Hepatocyte (in vitro differentiated cells): ENCODE measurements around the gene DSCAML1. TPM values are rescaled to one million over a fixed set of nuclear protein-coding genes. Genes with fewer than 3 reads are reported as not detected.

Source experiments
- DNase-seq: peaks from one replicate; pipeline ENCODE4 v3.0.0-alpha.2; 2016; ENCODE audit warnings: low spot score
- H2AFZ ChIP-seq: fragments of 200-600 bp; sonication (generic); 2 replicates; pipeline ENCODE4 v1.6.0; 2016; ENCODE audit warnings: antibody characterized with exemption, mild to moderate bottlenecking
- H3K27ac ChIP-seq: fragments of 200-600 bp; sonication (generic); 2 replicates; pipeline ENCODE4 v1.5.1; 2016; ENCODE audit warnings: mild to moderate bottlenecking
- H3K27me3 ChIP-seq: fragments of 200-600 bp; sonication (generic); 2 replicates; pipeline ENCODE4 v1.6.1; 2016
- H3K36me3 ChIP-seq: fragments of 200-600 bp; sonication (generic); replicated peaks from 2 replicates; pipeline ENCODE4 v1.5.1; 2016; ENCODE audit warnings: low read depth; ENCODE audit not compliant: insufficient read depth
- H3K4me1 ChIP-seq: fragments of 200-600 bp; sonication (generic); 2 replicates; pipeline ENCODE4 v1.5.1; 2016; ENCODE audit warnings: mild to moderate bottlenecking, moderate library complexity; ENCODE audit not compliant: insufficient read depth
- H3K4me2 ChIP-seq: fragments of 200-600 bp; sonication (generic); 2 replicates; pipeline ENCODE4 v1.6.0; 2016
- H3K4me3 ChIP-seq: fragments of 200-600 bp; sonication (generic); 2 replicates; pipeline ENCODE4 v1.5.1; 2016; ENCODE audit warnings: mild to moderate bottlenecking
- H3K79me2 ChIP-seq: fragments of 200-600 bp; sonication (generic); 2 replicates; pipeline ENCODE4 v1.6.0; 2017; ENCODE audit warnings: mild to moderate bottlenecking
- H3K9me2 ChIP-seq: fragments of 200-600 bp; sonication (generic); replicated peaks from 2 replicates; pipeline ENCODE4 v1.6.0; 2017; ENCODE audit warnings: mild to moderate bottlenecking; ENCODE audit not compliant: insufficient read depth
- H3K9me3 ChIP-seq: fragments of 200-600 bp; sonication (generic); 2 replicates; pipeline ENCODE4 v1.5.1; 2016; ENCODE audit warnings: low read depth, mild to moderate bottlenecking
- H4K20me1 ChIP-seq: fragments of 200-600 bp; sonication (generic); 2 replicates; pipeline ENCODE4 v1.6.0; 2016; ENCODE audit warnings: mild to moderate bottlenecking; ENCODE audit not compliant: insufficient read depth, poor library complexity, severe bottlenecking
- EZH2 ChIP-seq: fragments of 200-600 bp; sonication (generic); IDR thresholded peaks from 2 replicates; pipeline ENCODE4 v1.6.1; 2016; ENCODE audit warnings: antibody characterized with exemption, mild to moderate bottlenecking, borderline replicate concordance
- EZH2phosphoT487 ChIP-seq: fragments of 200-600 bp; sonication (generic); IDR thresholded peaks from one replicate; pipeline ENCODE4 v1.6.1; 2018; ENCODE audit warnings: antibody characterized with exemption, mild to moderate bottlenecking, low read depth, moderate library complexity; ENCODE audit not compliant: unreplicated experiment, severe bottlenecking
- WGBS: methylation state at CpG from one replicate; pipeline ENCODE4 v1.1.6; 2016; ENCODE audit warnings: low lambda C conversion rate; ENCODE audit errors: missing lambda C conversion rate; 5-methylcytosine and 5-hydroxymethylcytosine counted together
- polyA plus RNA-seq: library from polyadenylated mRNA; unstranded; fragments of >200 nt; fragmentation: Nextera tagmentation; extraction: Ambion mirVana; gene quantifications from 2 replicates; pipeline ENCODE4 v1.2.1, GENCODE V29; 2016
- total RNA-seq: library from RNA; depleted of rRNA; stranded (reverse); fragments of >200 nt; gene quantifications from 2 replicates; pipeline ENCODE4 v1.2.3, GENCODE V29; 2014
- TF ChIP-seq, protein P1 (sequence below): fragments of 200-600 bp; sonication (generic); IDR thresholded peaks from 2 replicates; pipeline ENCODE4 v1.5.1; 2016; ENCODE audit warnings: antibody characterized with exemption, mild to moderate bottlenecking; ENCODE audit not compliant: poor library complexity

DSCAML1 gene
- total and polyA plus RNA-seq, 2 experiments from 2014 or later: 0.46 to 2.6 TPM

GRCh38 chr11:117647207-117647606 is 149.8 kb downstream of the DSCAML1 start:
- H2AFZ ChIP-seq: no peak overlapping the region
- TF ChIP-seq, protein P1, sequence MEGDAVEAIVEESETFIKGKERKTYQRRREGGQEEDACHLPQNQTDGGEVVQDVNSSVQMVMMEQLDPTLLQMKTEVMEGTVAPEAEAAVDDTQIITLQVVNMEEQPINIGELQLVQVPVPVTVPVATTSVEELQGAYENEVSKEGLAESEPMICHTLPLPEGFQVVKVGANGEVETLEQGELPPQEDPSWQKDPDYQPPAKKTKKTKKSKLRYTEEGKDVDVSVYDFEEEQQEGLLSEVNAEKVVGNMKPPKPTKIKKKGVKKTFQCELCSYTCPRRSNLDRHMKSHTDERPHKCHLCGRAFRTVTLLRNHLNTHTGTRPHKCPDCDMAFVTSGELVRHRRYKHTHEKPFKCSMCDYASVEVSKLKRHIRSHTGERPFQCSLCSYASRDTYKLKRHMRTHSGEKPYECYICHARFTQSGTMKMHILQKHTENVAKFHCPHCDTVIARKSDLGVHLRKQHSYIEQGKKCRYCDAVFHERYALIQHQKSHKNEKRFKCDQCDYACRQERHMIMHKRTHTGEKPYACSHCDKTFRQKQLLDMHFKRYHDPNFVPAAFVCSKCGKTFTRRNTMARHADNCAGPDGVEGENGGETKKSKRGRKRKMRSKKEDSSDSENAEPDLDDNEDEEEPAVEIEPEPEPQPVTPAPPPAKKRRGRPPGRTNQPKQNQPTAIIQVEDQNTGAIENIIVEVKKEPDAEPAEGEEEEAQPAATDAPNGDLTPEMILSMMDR: no peak
- no peak for TF ChIP-seq EZH2phosphoT487
- no peak for TF ChIP-seq EZH2
- H3K4me1 ChIP-seq: peaks cover 4% of the 10 kb centered on the region
- H4K20me1 ChIP-seq: no peaks in the 10 kb centered on the region
- WGBS: 94% methylated on average over 3 of the region's 3 CpGs
- H3K36me3 ChIP-seq: no peaks in the 10 kb centered on the region
- no peak overlapping the region for H3K4me2 ChIP-seq
- H3K27me3 ChIP-seq: peaks cover 4% of the 10 kb centered on the region
- DNase-seq: no peak
- no peak overlapping the region for H3K27ac ChIP-seq
- no peak overlapping the region for H3K4me3 ChIP-seq
- no peaks in the 10 kb centered on the region for H3K9me2 ChIP-seq
- H3K9me3 ChIP-seq: no peaks in the 10 kb centered on the region
- H3K79me2 ChIP-seq: no peaks in the 10 kb centered on the region

GRCh38 chr11:117646411-117646810 is 150.6 kb downstream of the DSCAML1 start:
- H2AFZ ChIP-seq: no peak overlapping the region
- TF ChIP-seq, protein P1: no peak
- TF ChIP-seq EZH2 (no peak), EZH2phosphoT487 (no peak)
- peaks cover 4% of the 10 kb centered on the region for H3K27me3 ChIP-seq
- no peak overlapping the region for H3K27ac ChIP-seq
- no peaks in the 10 kb centered on the region for H3K9me3 ChIP-seq
- peaks cover 4% of the 10 kb centered on the region for H3K4me1 ChIP-seq
- no peak overlapping the region for H3K4me2 ChIP-seq
- WGBS: 88% methylated on average over 6 of the region's 6 CpGs
- H3K36me3 ChIP-seq: no peaks in the 10 kb centered on the region
- no peak for DNase-seq
- H3K79me2 ChIP-seq: no peaks in the 10 kb centered on the region
- H4K20me1 ChIP-seq: no peaks in the 10 kb centered on the region
- no peak overlapping the region for H3K4me3 ChIP-seq
- H3K9me2 ChIP-seq: no peaks in the 10 kb centered on the region

DNA sequence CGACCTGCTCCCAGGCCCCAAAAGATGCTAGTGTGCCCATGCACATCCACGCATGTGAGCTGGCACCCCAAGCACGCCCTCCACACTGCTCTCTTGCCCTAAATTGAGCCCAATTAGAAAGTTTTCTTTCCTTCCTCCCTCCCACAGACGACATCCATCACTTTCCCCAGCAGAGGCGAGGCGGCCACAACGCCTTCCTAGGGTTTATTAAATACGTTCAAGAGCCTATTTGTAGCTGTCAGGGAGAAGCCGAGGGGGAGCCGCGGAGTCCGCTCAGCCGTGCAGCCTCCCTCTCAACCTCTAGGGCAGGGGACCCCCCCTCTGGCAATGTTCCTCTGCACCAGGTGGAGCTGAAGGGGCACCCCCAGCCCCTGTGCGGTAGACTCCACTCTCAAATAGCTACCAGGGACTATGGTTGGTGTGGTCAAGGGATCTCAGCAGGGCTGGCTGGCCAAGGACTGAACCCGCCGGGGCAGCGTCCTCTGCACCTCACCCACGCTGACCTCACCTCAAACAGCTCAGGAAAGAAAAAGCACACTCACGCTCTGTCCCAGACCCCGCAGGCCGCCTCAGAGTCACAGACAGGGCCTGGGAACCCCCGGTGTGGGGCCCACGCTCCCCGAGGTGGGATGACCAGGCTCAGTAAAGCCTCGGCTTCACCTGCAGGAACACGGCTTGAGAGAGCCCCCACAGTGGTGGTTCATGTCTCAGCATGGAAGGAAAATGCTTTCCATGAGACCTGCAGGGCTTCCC is 152.4 kb downstream of the DSCAML1 start:
- peaks cover 4% of the 10 kb centered on the region for H3K4me1 ChIP-seq
- no peak for DNase-seq
- no peaks in the 10 kb centered on the region for H3K9me2 ChIP-seq
- no peaks in the 10 kb centered on the region for H4K20me1 ChIP-seq
- H3K4me3 ChIP-seq: no peak overlapping the region
- no peak overlapping the region for H3K4me2 ChIP-seq
- H2AFZ ChIP-seq: no peak overlapping the region
- no peaks in the 10 kb centered on the region for H3K9me3 ChIP-seq
- no peak overlapping the region for H3K27ac ChIP-seq
- TF ChIP-seq EZH2phosphoT487 (no peak), EZH2 (no peak)
- TF ChIP-seq, protein P1: no peak
- no peaks in the 10 kb centered on the region for H3K36me3 ChIP-seq
- no peaks in the 10 kb centered on the region for H3K79me2 ChIP-seq
- peaks cover 4% of the 10 kb centered on the region for H3K27me3 ChIP-seq
- WGBS: 86% methylated on average over 25 of the region's 26 CpGs
